HUES6 (cell line): ENCODE results near the gene MACROD2.
"Not testable (repeated sequence)": the region's sequence is repeated elsewhere in the genome, so short reads cannot be mapped to it uniquely, and the experiment has no call there.

Source experiments
- H3K27ac ChIP-seq: 2 replicates; pipeline ENCODE4 v1.7.0; 2013; ENCODE audit warnings: low read depth, mild to moderate bottlenecking, low read length, inconsistent platforms
- H3K27me3 ChIP-seq: 2 replicates; pipeline ENCODE4 v1.6.1; 2013; ENCODE audit warnings: low read length; ENCODE audit not compliant: control insufficient read depth, insufficient read depth
- H3K36me3 ChIP-seq: 2 replicates; pipeline ENCODE4 v1.6.1; 2013; ENCODE audit warnings: low read length; ENCODE audit not compliant: control insufficient read depth, insufficient read depth
- H3K4me1 ChIP-seq: 2 replicates; pipeline ENCODE4 v1.6.1; 2013; ENCODE audit warnings: low read length; ENCODE audit not compliant: control insufficient read depth, insufficient read depth
- H3K4me3 ChIP-seq: 2 replicates; pipeline ENCODE4 v1.5.1; 2013; ENCODE audit warnings: low read depth, low read length
- H3K9ac ChIP-seq: one replicate; pipeline ENCODE4 v1.6.1; 2013; ENCODE audit warnings: mild to moderate bottlenecking, low read length
- H3K9me3 ChIP-seq: 2 replicates; pipeline ENCODE4 v1.6.1; 2013; ENCODE audit warnings: low read depth, low read length; ENCODE audit not compliant: control insufficient read depth, insufficient read depth

MACROD2 gene

GRCh38 chr20:14245368-14245970, 250.2 kb downstream of the MACROD2 start:
- Histone ChIP-seq H3K9me3 (no peaks in the 10 kb centered on the region), H3K9ac (no peak overlapping the region), H3K36me3 (no peaks in the 10 kb centered on the region), H3K27ac (no peak overlapping the region), H3K27me3 (no peaks in the 10 kb centered on the region), H3K4me3 (no peak overlapping the region), H3K4me1 (no peaks in the 10 kb centered on the region)

GRCh38 chr20:14259689-14260088, 264.4 kb downstream of the MACROD2 start:
- Histone ChIP-seq H3K9ac (no peak overlapping the region), H3K27ac (no peak overlapping the region), H3K36me3 (no peaks in the 10 kb centered on the region), H3K9me3 (no peaks in the 10 kb centered on the region), H3K4me3 (no peak overlapping the region), H3K4me1 (no peaks in the 10 kb centered on the region), H3K27me3 (no peaks in the 10 kb centered on the region)

DNA sequence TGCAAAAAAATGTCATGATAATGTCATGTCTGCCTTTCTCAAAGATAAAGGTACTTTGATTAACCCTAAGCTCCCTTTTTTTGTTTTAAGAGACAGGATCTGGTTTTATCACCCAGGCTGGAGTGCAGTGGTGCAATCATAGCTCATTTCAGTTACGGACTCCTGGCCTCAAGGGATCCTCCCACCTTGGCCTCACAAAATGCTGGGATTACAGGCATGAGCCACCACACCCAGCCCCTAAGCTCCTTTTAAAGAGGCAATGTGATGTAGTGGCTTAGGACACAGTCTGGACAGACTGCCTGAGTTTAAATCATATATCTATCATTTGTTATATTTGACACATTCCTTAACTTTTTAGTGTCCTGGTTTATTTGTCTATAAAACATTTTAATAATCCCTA, 265.1 kb downstream of the MACROD2 start:
- Histone ChIP-seq H3K4me3 (no peak overlapping the region), H3K27me3 (no peaks in the 10 kb centered on the region), H3K9me3 (no peaks in the 10 kb centered on the region), H3K4me1 (no peaks in the 10 kb centered on the region), H3K36me3 (no peaks in the 10 kb centered on the region), H3K9ac (no peak overlapping the region), H3K27ac (no peak overlapping the region)

DNA sequence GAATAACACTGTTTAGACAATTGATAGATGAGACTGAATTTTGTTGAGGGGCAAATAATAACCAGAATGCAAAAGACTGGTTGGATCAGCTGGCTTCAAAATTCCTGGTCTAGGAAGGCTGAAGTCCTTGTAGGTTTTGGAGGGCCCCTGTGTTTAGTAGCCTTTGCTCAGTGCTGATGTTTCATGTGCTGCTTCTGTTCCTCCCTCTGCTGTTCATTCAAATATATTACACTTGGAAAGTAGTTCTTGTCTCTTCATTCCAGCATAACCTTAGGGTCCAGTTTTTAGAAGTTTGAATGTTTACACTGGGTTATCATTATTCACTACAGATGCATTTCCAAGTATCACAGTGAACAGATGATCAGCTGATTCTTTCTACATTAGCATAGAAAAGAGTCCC, 269.6 kb downstream of the MACROD2 start:
- Histone ChIP-seq H3K4me3 (no peak overlapping the region), H3K4me1 (no peaks in the 10 kb centered on the region), H3K9me3 (no peaks in the 10 kb centered on the region), H3K27me3 (no peaks in the 10 kb centered on the region), H3K36me3 (no peaks in the 10 kb centered on the region), H3K27ac (no peak overlapping the region), H3K9ac (no peak overlapping the region)

DNA sequence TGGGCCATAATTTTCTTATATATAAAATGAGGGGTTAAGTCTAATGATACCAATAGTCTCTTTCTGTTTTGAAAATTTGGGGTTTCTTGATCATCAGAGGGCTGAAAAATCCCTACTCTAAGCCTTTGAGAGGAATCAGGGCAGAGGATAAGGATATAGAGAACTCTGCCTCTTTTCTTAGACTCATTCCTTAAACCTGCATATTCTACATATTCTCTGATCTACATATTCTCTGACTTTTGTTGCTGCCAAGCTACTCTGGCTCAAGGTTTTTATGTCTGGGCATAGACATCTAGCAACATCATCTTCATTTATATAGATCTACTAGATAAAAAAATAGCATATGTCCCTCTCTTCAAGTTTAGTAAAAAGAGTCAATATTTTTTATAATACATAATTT, 270.9 kb downstream of the MACROD2 start:
- H3K4me1 ChIP-seq, result no peaks in the 10 kb centered on the region
- no peak overlapping the region for H3K4me3 ChIP-seq
- no peaks in the 10 kb centered on the region for H3K27me3 ChIP-seq
- H3K9ac ChIP-seq, result no peak overlapping the region
- H3K27ac ChIP-seq, result no peak overlapping the region
- H3K36me3 ChIP-seq, result no peaks in the 10 kb centered on the region
- H3K9me3 ChIP-seq, result no peaks in the 10 kb centered on the region

- not testable (repeated sequence) for H3K27ac ChIP-seq, H3K4me1 ChIP-seq, H3K27me3 ChIP-seq, H3K9ac ChIP-seq, H3K9me3 ChIP-seq, H3K4me3 ChIP-seq, H3K36me3 ChIP-seq
Observed at GRCh38 chr20:14270751-14271150, 275.4 kb downstream of the MACROD2 start.

GRCh38 chr20:14282140-14282539, 286.8 kb downstream of the MACROD2 start:
- no peaks in the 10 kb centered on the region for H3K36me3 ChIP-seq
- no peaks in the 10 kb centered on the region for H3K9me3 ChIP-seq
- no peaks in the 10 kb centered on the region for H3K4me1 ChIP-seq
- no peak overlapping the region for H3K9ac ChIP-seq
- H3K27me3 ChIP-seq, result no peaks in the 10 kb centered on the region
- no peak overlapping the region for H3K4me3 ChIP-seq
- no peak overlapping the region for H3K27ac ChIP-seq

DNA sequence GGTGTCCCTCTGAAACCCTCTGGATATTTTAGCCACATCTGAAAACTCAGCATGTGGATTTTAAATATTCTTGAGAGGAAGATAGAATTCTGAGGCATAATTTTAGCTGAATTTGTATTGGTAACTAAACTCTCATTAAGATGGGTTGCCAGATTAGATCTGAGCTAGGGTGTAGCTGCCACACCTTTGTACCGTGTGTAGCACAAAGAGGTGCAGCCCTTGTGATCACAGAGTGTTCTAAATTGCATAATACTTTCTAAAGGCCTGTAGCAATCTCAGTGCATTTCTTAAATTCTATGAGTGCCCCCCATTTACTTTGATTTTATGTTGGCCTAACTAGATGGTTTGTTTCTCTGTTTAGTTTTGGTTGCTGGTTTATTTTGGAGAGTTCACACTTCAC, 289.1 kb downstream of the MACROD2 start:
- Histone ChIP-seq H3K27ac (no peak overlapping the region), H3K27me3 (no peaks in the 10 kb centered on the region), H3K4me3 (no peak overlapping the region), H3K4me1 (no peaks in the 10 kb centered on the region), H3K36me3 (no peaks in the 10 kb centered on the region), H3K9ac (no peak overlapping the region), H3K9me3 (no peaks in the 10 kb centered on the region)

- Histone ChIP-seq H3K27me3 (no peaks in the 10 kb centered on the region), H3K36me3 (no peaks in the 10 kb centered on the region), H3K4me1 (no peaks in the 10 kb centered on the region), H3K9me3 (no peaks in the 10 kb centered on the region), H3K27ac (no peak overlapping the region), H3K9ac (no peak overlapping the region), H3K4me3 (no peak overlapping the region)
Observed at GRCh38 chr20:14288341-14289330, 293.3 kb downstream of the MACROD2 start.

GRCh38 chr20:14291502-14291901, 296.2 kb downstream of the MACROD2 start:
- H3K4me1 ChIP-seq, result no peaks in the 10 kb centered on the region
- no peaks in the 10 kb centered on the region for H3K9me3 ChIP-seq
- no peaks in the 10 kb centered on the region for H3K27me3 ChIP-seq
- no peak overlapping the region for H3K4me3 ChIP-seq
- no peaks in the 10 kb centered on the region for H3K36me3 ChIP-seq
- no peak overlapping the region for H3K9ac ChIP-seq
- H3K27ac ChIP-seq, result no peak overlapping the region

DNA sequence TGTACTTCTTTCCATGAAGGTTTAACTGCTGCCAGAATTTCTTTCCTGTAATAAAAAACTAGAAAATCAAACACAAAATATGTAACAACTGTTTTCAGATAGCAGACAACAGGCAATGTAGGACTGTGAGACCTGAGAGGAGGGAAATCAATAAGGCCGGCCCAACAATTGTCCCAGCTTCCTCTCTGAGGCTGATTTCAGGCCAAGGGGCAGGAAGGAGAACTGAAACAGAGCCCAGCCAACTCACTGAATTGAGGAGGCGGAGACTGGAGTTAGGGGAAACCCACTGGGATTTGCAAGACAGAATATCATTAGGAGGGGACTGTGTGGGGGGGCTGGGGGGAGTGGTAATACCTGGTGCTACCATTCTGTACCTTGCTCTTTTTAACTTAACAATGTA, 299.9 kb downstream of the MACROD2 start:
- no peak overlapping the region for H3K4me3 ChIP-seq
- no peaks in the 10 kb centered on the region for H3K9me3 ChIP-seq
- no peaks in the 10 kb centered on the region for H3K4me1 ChIP-seq
- no peaks in the 10 kb centered on the region for H3K27me3 ChIP-seq
- H3K27ac ChIP-seq, result no peak overlapping the region
- no peaks in the 10 kb centered on the region for H3K36me3 ChIP-seq
- H3K9ac ChIP-seq, result no peak overlapping the region
